HepG2 (cell line): ENCODE measurements around the gene MLN. TPM values are rescaled to one million over a fixed set of nuclear protein-coding genes. Genes with fewer than 3 reads are reported as not detected.

Experiments
- ATAC-seq: fragments of 200-7000 bp; cut with Tn5 transposase; 3 replicates; pipeline ENCODE4 v1.9.1; 2020; ENCODE audit warnings: mild to moderate bottlenecking, moderate library complexity
- BruUV-seq: library from RNA; stranded (reverse); fragments of 400-500 nt; replicated peaks from 2 replicates; lab custom pipeline; 2021; lab: Mats Ljungman, UMichigan
- CTCF ChIA-PET: fragments of 300-600 bp; formaldehyde crosslinking; extraction: SDS; loops from one replicate; lab custom pipeline; 2021; ENCODE audit warnings: low total read pairs, inconsistent platforms, low intra/inter-chr PET ratio; lab: Yijun Ruan, JAX
- POLR2A ChIA-PET: fragments of 350-600 bp; sonication (Branson Sonifier 250); formaldehyde crosslinking; loops from one replicate; lab custom pipeline; 2020; ENCODE audit warnings: antibody characterized with exemption, inconsistent platforms; lab: Yijun Ruan, JAX
- DNase-seq: peaks from one replicate; pipeline ENCODE4 v3.0.0-alpha.2; 2015; ENCODE audit warnings: low spot score
- FAIRE-seq: peaks from 3 replicates; lab custom pipeline; 2011; peaks lifted over from hg19 to GRCh38; lab: Jason Lieb, UNC
- H2AFZ ChIP-seq: one replicate; pipeline ENCODE4 v1.6.1; 2011; ENCODE audit warnings: low read length, inconsistent platforms
- H3K27ac ChIP-seq: fragments of 300-600 bp; 3 replicates; pipeline ENCODE4 v1.8.0; 2011; ENCODE audit warnings: mixed run types, mild to moderate bottlenecking, mixed read lengths, low read length, inconsistent platforms; ENCODE audit not compliant: insufficient read depth; ENCODE audit errors: extremely low read length
- H3K27me3 ChIP-seq, 2 experiments: fragments of 200-600 bp in 1 of 2; 2 replicates in 1 of 2; 3 replicates in 1 of 2; pipeline versions ENCODE4 v1.6.0 to v1.8.0; 2011; ENCODE audit warnings: low read length in 2 of 2, mild to moderate bottlenecking in 2 of 2, moderate library complexity in 2 of 2, inconsistent platforms in 1 of 2; ENCODE audit not compliant: insufficient read depth in 2 of 2, control insufficient read depth in 1 of 2
- H3K36me3 ChIP-seq, 2 experiments: fragments of 200-600 bp in 1 of 2; replicated peaks in 1 of 2; 2 replicates in 1 of 2; 3 replicates in 1 of 2; pipeline versions ENCODE4 v1.5.1 to v1.8.0; 2011; ENCODE audit warnings: low read length in 2 of 2, inconsistent platforms in 1 of 2; ENCODE audit not compliant: insufficient read depth in 2 of 2, control insufficient read depth in 1 of 2
- H3K4me1 ChIP-seq: 2 replicates; pipeline ENCODE4 v1.5.1; 2012; ENCODE audit warnings: low read length, inconsistent platforms; ENCODE audit not compliant: insufficient read depth
- H3K4me2 ChIP-seq: 2 replicates; pipeline ENCODE4 v1.6.0; 2011; ENCODE audit warnings: low read depth, low read length, inconsistent platforms
- H3K4me3 ChIP-seq, 3 experiments: fragments of 200-600 bp in 1 of 3; sonication (generic), shearing (Covaris generic) in 1 of 3; replicated peaks in 1 of 3; 2 replicates each; pipeline ENCODE4 v1.5.1; 2011 to 2016; ENCODE audit warnings: low read length in 3 of 3, inconsistent platforms in 2 of 3, low read depth in 2 of 3, mild to moderate bottlenecking in 2 of 3, control low read depth in 1 of 3, mixed read lengths in 1 of 3; ENCODE audit not compliant: insufficient read depth in 1 of 3
- H3K79me2 ChIP-seq: one replicate; pipeline ENCODE4 v1.6.1; 2011; ENCODE audit warnings: low read length, inconsistent platforms; ENCODE audit not compliant: insufficient read depth
- H3K9ac ChIP-seq: 2 replicates; pipeline ENCODE4 v1.6.0; 2011; ENCODE audit warnings: mild to moderate bottlenecking, low read depth, low read length, inconsistent platforms; ENCODE audit not compliant: insufficient read depth
- H3K9me3 ChIP-seq: 2 replicates; pipeline ENCODE4 v1.5.1; 2012; ENCODE audit warnings: mild to moderate bottlenecking, low read length
- H4K20me1 ChIP-seq: 2 replicates; pipeline ENCODE4 v1.6.0; 2011; ENCODE audit warnings: inconsistent platforms, mild to moderate bottlenecking, low read length, moderate library complexity; ENCODE audit not compliant: insufficient read depth
- MAZ ChIP-seq, 2 experiments: sonication (generic) in 1 of 2; formaldehyde crosslinking in 1 of 2; IDR thresholded peaks; 2 replicates each; pipeline versions ENCODE4 v1.5.0 to v1.6.1; 2012 to 2020; ENCODE audit warnings: low read depth in 2 of 2, mild to moderate bottlenecking in 2 of 2, borderline replicate concordance in 1 of 2, improper control_type of control experiment in 1 of 2, low read length in 1 of 2, missing genetic modification reagents in 1 of 2, moderate library complexity in 1 of 2
- RBFOX2 ChIP-seq: fragments of 200-400 bp; formaldehyde crosslinking; IDR thresholded peaks from 2 replicates; pipeline ENCODE4 v1.6.1; 2017; ENCODE audit warnings: low read depth, mild to moderate bottlenecking, low read length
- THAP11 ChIP-seq: IDR thresholded peaks from 2 replicates; pipeline ENCODE4 v1.6.1; 2016; ENCODE audit warnings: missing biosample characterization, missing genetic modification reagents
- ZBTB38 ChIP-seq: sonication (generic); formaldehyde crosslinking; IDR thresholded peaks from 2 replicates; pipeline ENCODE4 v1.5.1; 2020; ENCODE audit warnings: mild to moderate bottlenecking, missing genetic modification reagents
- ZNF547 ChIP-seq: sonication (generic); formaldehyde crosslinking; IDR thresholded peaks from 2 replicates; pipeline ENCODE4 v1.5.1; 2020; ENCODE audit warnings: mild to moderate bottlenecking, missing genetic modification reagents
- ZNF883 ChIP-seq: sonication (generic); formaldehyde crosslinking; IDR thresholded peaks from 2 replicates; pipeline ENCODE4 v1.5.1; 2020; ENCODE audit warnings: mild to moderate bottlenecking, missing genetic modification reagents; ENCODE audit errors: not compliant biosample characterization
- ZUFSP ChIP-seq: sonication (generic); formaldehyde crosslinking; IDR thresholded peaks from 2 replicates; pipeline ENCODE4 v1.9.0; 2021; ENCODE audit warnings: missing genetic modification reagents, mild to moderate bottlenecking, borderline replicate concordance
- WGBS: methylation state at CpG from one replicate; pipeline ENCODE4 v1.1.6; 2017; ENCODE audit warnings: low lambda C conversion rate; 5-methylcytosine and 5-hydroxymethylcytosine counted together
- in situ Hi-C: cut with HindIII; loops from 2 replicates; pipeline ENCODE4 v1.10.0; 2017; ENCODE audit warnings: low pct_unique_long_range_greater_than_20kb; ENCODE audit not compliant: extremely low pct_ligation_motif_present
- intact Hi-C: fragments of 100-400 bp; cut with micrococcal nuclease; formaldehyde crosslinking; loops from one replicate; pipeline ENCODE4 v1.10.0; 2022; ENCODE audit not compliant: unreplicated experiment
- polyA plus RNA-seq, 8 experiments: library from polyadenylated mRNA; depleted of rRNA in 3 of 8; stranded (reverse) in 7 of 8; unstranded in 1 of 8; fragments of >200 nt; fragmentation: Illumina TruSeq in 4 of 8; extraction: Trizol in 4 of 8; gene quantifications; 2 replicates each; pipeline versions ENCODE4 v1.2.1 to v1.2.3, GENCODE V29; 2011 to 2016; ENCODE audit warnings: low read depth in 4 of 8, missing spikeins in 1 of 8, mixed read lengths in 1 of 8; ENCODE audit not compliant: insufficient read depth in 1 of 8
- total RNA-seq, 5 experiments: library from RNA; depleted of rRNA; stranded (reverse); fragments of >200 nt; fragmentation: Illumina TruSeq; extraction: Trizol; gene quantifications; 2 replicates each; pipeline ENCODE4 v1.2.3, GENCODE V29; 2016; ENCODE audit warnings: low read depth in 1 of 5
- TF ChIP-seq, protein P1 (sequence below): sonication (generic); formaldehyde crosslinking; IDR thresholded peaks from 2 replicates; pipeline ENCODE4 v1.4.0; 2020; ENCODE audit warnings: missing genetic modification reagents, borderline replicate concordance
- TF ChIP-seq, protein P2 (sequence below), 2 experiments: sonication (generic) in 1 of 2; formaldehyde crosslinking in 1 of 2; IDR thresholded peaks; 2 replicates each; pipeline versions ENCODE4 v1.4.0 to v1.6.1; 2018 to 2020; ENCODE audit warnings: missing genetic modification reagents in 2 of 2, borderline replicate concordance in 1 of 2, low read depth in 1 of 2, mild to moderate bottlenecking in 1 of 2, missing biosample characterization in 1 of 2

Gene MLN
- total and polyA plus RNA-seq, 2 of the 13 experiments (the other 11 are each of a cell fraction or from before 2014, with no cell fraction given): not detected

DNA sequence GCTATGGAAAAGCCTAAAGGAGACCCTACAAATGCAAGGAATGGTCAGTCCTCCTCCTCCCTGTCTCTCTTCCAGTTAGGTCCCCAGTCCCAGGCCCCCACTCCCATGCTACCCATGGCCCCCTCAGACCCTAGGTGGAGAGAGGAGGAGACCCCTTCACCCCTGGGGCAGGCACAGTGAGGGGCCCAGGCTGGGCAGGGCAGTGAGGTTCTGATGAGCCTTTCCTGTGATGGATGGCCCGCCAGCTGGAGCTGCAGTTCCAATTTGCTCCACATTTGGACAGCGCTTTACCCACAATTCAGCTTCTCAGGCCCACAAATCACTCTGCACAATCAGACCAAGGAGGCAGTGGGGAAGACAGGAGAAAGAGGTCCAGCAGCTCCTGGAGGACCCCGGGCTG lies 37.3 kb upstream of the MLN start (continued):
- TF ChIP-seq ZNF547 (CRISPR knock-in tag): 0 out of 2 replicates have a peak, but pooled peaks have one; percentile 62
- TF ChIP-seq, protein P1, sequence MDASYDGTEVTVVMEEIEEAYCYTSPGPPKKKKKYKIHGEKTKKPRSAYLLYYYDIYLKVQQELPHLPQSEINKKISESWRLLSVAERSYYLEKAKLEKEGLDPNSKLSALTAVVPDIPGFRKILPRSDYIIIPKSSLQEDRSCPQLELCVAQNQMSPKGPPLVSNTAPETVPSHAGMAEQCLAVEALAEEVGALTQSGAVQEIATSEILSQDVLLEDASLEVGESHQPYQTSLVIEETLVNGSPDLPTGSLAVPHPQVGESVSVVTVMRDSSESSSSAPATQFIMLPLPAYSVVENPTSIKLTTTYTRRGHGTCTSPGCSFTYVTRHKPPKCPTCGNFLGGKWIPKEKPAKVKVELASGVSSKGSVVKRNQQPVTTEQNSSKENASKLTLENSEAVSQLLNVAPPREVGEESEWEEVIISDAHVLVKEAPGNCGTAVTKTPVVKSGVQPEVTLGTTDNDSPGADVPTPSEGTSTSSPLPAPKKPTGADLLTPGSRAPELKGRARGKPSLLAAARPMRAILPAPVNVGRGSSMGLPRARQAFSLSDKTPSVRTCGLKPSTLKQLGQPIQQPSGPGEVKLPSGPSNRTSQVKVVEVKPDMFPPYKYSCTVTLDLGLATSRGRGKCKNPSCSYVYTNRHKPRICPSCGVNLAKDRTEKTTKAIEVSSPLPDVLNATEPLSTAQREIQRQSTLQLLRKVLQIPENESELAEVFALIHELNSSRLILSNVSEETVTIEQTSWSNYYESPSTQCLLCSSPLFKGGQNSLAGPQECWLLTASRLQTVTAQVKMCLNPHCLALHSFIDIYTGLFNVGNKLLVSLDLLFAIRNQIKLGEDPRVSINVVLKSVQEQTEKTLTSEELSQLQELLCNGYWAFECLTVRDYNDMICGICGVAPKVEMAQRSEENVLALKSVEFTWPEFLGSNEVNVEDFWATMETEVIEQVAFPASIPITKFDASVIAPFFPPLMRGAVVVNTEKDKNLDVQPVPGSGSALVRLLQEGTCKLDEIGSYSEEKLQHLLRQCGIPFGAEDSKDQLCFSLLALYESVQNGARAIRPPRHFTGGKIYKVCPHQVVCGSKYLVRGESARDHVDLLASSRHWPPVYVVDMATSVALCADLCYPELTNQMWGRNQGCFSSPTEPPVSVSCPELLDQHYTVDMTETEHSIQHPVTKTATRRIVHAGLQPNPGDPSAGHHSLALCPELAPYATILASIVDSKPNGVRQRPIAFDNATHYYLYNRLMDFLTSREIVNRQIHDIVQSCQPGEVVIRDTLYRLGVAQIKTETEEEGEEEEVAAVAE (CRISPR knock-in tag): no peak

DNA sequence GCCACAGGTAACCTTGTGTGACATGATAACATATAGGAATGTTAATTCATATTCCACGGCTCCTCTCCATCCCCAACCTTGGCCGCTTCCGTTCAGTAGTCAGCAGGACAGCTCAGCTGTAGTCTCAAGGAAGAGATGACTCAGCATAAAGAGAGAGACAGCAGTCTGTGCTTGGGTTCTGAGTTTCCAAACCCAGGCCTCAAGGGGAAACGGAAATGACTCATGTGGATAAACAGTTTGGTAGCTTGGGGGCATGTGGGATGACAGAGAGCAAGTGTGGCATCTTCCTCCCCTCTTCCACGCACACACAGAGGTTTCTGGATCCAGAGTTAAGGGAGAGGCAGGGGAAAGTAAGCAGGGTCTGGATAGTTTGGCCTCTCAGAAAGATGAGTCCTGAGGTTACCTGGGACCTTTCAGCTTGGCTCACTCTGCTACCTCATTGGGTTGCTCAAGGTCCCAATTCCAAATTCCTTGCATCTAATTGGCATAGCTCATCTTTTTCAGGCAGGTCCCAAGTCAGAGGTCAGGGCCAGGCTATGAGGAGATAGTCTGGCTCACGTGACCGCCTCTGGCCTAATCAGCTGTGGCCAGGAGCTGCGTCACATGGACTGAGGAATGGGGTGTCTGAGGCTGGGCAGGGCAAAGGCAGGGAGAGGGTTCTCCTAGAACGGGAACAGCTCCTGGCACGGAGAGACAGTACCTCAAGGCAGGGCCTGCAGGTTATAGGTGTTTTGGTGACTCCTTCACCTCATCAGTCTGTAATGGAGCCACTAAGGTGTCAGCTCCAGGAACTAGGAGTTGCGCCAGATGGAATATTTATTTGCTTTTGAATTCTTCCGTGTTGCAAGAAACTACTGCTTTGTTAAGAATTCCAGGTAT lies 36.5 kb upstream of the MLN start:
- FAIRE-seq: peak; percentile 98
- no peak; the same call in 1 of the 2 replicates for TF ChIP-seq ZBTB38 (CRISPR knock-in tag)
- TF ChIP-seq, protein P2, sequence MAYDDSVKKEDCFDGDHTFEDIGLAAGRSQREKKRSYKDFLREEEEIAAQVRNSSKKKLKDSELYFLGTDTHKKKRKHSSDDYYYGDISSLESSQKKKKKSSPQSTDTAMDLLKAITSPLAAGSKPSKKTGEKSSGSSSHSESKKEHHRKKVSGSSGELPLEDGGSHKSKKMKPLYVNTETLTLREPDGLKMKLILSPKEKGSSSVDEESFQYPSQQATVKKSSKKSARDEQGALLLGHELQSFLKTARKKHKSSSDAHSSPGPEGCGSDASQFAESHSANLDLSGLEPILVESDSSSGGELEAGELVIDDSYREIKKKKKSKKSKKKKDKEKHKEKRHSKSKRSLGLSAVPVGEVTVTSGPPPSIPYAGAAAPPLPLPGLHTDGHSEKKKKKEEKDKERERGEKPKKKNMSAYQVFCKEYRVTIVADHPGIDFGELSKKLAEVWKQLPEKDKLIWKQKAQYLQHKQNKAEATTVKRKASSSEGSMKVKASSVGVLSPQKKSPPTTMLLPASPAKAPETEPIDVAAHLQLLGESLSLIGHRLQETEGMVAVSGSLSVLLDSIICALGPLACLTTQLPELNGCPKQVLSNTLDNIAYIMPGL (CRISPR knock-in tag; IDR thresholded peaks at IDR 0.05; ENCODE audit: borderline replicate concordance in 1 of 2, low read depth in 1 of 2): peak in 1 of 2 experiments; percentile 50; a peak in 2 of 4 replicates
- TF ChIP-seq ZUFSP (CRISPR knock-in tag): no peak
- TF ChIP-seq RBFOX2: 0 out of 2 replicates have a peak, but pooled peaks have one; percentile 35
- TF ChIP-seq MAZ (IDR thresholded peaks at IDR 0.05; ENCODE audit: borderline replicate concordance, low read depth, low read length): peak; percentile 56; the same call in 1 of the 2 replicates
- TF ChIP-seq MAZ (CRISPR knock-in tag; IDR thresholded peaks at IDR 0.05; ENCODE audit: low read depth): no peak
- peak; percentile 73 for TF ChIP-seq THAP11
- no peak for TF ChIP-seq ZNF883

More for the DNA sequence above, 36.5 kb upstream of the MLN start:
- under 1% methylated on average over 11 of the region's 12 CpGs for WGBS
- POLR2A ChIA-PET: interaction anchor here (0.6 to 2.6 kb wide), 11 partner anchors 10 to 575 kb away, joined by 3 to 8 read pairs (median 4); partner anchors contain the start of genes ITPR3 and UQCC2
- Histone ChIP-seq H4K20me1 (no peaks in the 10 kb centered on the region), H3K4me2 (peak overlapping the region; percentile 84), H3K4me3 (peak overlapping the region; percentile 3 to 57 (median 9); a peak in 2 of 6 replicates), H3K9ac (peak overlapping the region; percentile 29), H3K9me3 (peaks cover 6% of the 10 kb centered on the region; the same call in 1 of the 2 replicates), H2AFZ (peak overlapping the region; percentile 15), H3K4me1 (peaks cover 50% of the 10 kb centered on the region), H3K79me2 (no peaks in the 10 kb centered on the region), H3K36me3 (no peaks in the 10 kb centered on the region), H3K27me3 (peaks cover 0 to 21% of the 10 kb centered on the region in 2 experiments; a peak in 4 of 5 replicates), H3K27ac (peak overlapping the region; percentile 62)
- intact Hi-C loops (no loop called here), in situ Hi-C loops (no loop called here)
- CTCF ChIA-PET: no interaction called here
- peak; percentile 79 for ATAC-seq
- no TSS peak for BruUV-seq
- DNase-seq: peak; percentile 96
